ENCODE data around the gene NPPC.
"Not testable (repeated sequence)": the region's sequence is repeated elsewhere in the genome, so short reads cannot be mapped to it uniquely, and the experiment has no call there.

NPPC gene

DNA sequence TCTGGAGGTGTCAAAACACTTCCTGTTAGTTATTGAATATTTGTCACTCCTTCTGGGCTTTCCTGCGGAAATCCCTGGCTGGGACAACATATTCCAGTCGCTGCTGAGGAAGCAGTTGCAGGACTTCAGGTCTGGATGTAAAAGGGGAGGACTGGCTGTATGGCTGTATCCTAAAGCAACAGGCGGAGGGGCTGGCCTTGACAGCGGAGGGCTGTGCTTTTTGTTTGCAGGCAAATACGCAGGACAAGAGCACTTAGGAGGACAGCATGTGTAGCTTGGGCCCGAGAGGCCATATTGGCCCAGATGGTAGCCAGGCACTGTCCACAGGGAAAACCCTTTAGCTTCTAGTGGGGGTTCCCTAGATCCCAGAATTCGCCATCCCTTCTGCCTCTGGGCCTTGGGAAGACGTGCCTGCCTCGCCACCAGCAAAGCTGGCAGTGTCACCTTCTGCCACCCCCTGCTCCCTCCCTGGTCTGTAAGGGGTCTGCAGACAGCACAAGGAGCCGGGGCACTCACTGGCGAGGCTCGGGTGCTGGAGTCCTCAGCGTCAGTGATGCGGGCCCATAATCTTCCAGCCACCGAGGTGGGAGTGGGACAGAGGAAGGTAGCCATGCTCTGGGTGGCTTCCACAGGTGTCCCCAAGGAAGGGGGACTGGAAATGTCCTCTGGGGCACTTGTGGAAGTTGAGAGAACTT, 6.7 kb downstream of the NPPC start:
- FAIRE-seq, result no peak

DNA sequence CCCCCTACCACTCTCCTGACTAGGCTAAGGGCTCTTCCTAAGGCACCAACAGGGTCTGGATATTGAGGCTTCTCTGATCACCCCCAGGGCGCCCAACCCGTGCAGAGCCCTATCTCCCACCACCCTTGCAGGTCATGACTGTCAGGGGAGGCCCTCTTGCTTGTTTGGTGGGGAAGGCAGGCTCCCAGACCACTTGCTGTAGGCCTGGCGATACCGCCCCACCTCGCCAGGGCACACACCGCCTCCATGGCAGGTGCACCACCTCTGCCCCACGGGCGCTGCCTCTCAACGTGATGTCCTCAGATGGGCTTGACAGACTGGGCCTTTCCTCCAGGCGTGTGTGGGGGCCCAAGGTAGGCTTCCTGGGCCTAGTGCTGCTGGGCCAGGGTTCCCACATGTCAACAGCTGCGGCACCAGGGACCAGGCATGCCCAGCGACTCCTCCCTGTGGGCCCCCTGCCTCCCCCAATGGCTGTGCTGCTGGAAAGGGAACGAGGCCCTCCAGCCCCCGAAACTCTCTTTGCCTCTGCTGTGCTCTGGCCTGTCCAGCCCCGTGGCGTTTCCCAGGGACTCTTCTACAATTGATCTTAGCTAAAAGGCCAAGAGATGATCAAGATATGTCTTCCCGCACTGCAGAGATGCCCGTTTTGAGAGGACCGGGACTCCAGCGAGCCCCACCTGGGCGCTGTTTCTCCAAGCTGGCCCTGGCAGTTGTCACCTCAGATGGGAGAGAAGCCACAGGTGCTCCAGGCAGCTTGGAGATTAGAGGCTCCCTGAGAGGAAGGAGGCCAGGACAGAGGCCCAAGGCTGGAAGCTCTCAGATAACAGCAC, 7.5 kb downstream of the NPPC start:
- no peak for FAIRE-seq

DNA sequence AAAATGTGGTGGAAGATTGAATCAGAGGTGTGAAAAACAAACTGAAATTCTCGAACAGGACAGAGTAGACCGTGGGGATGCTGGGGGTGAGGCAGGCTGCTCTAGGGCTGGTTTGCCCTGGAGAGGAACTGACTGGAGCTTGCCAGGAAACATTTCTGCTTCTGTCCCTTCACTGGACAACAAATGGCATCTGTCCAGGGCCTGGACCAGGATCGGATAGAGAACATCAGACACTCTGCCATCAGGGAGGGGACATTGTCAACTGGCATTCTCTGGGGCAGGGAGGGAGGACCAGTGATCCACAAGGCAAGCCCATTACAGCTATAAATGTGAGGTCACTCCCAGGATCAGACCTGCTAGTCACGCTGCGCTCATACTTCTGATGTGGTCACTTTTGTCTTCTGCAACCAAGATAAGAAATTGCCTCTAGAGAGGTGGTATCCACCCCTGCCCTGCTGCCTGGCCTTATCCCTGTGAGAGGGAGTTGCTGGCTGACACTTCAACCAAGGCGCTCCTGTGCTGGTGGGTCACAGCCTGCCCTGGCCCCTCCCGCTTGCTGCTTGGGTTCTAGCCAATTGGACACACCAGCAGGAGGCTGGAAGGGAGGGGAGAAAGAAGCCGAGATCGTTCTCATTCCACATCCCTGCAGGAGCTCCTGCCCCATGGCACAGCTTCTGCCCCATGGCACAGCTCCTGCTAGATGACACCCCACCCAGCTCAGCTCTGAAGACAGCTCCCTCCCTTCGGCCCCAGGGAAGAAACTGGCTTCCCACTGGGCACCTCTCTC, 8.7 kb downstream of the NPPC start:
- FAIRE-seq, result no peak

DNA sequence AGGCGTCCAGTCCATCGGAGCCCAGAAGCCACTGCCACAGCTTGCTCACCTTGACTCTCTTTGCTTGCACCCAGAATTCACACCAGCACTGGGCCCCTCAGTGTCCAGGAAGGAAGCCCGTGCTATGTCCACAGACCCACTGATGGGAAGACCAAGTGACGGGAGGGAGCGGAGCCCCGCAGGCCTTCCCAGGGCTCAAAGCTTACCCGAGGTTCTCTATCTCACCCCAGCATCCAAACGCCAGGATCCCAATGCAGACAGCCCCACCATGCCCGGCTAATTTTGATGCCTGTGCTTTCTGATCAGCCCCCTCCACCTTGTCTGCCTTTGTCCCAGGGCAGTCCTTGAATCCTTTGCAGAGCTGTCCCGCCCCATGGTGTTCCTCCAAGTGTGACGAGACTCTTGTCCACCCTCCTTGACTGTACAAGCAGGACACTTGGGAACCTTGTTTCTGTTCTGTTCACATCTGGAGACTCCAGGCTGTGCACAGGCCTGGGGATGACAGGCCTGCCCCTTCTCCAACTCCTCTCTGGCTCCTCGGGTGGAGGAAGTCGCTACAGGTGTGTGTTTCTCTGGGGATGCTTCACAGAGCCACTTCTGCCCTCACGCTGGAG, 12.0 kb downstream of the NPPC start:
- no peak for FAIRE-seq

DNA sequence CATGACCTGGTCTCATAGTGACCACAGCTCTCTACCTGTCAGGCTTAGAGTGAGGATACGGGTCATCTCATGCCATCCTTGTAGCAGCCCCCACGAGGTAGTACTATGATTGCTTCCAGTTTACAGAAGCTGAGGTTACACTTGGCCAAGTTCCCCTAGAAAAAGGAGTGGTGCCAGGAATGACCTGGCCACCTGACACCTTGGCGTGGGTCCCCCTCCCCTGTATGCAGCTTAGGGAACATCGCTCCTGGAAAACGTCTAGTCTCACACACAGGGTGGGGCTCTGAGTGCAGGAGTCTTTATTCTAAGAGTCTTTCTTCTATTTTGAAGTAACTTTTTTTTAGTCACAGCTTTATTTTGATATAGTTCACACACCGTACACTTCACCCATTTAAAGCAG, 14.8 kb downstream of the NPPC start:
- no peak for FAIRE-seq

DNA sequence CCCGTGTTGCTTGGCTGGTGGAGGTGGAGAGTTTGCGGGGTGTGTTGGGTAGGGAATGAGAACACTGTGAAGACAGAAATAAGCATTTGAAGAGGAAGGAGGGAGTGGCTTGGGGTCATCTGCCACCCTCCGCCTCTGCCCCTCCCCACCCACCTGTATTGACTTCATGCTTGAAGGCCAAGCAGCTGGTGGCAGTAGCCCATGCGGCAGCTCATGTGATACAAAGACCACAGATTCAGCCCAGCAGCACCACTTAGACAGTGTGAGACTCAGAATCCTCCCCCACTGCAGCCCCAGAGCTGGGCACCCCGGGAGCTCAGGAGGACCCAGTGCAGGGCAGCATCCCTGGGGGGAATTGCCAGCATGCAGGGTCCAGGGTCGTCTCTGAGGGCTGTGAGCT, 15.4 kb downstream of the NPPC start:
- no peak for FAIRE-seq

DNA sequence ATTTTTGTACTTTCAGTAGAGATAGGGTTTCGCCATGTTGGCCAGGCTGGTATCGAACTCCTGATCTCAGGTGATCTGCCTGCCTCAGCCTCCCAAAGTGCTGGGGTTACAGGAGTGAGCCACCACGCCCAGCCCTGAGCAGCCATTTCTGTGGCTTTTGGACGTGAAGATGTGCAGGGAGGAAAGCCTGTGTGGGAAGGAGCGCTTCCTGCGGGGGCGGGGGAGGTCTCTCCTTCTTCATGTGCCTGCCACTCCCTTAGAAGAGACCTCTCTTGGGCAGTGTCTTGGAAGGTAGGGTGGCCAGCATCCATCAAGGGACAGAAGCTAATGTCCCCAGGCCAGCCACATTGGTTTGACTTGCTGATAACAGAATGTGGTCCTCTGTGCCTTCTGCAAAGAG, 16.0 kb downstream of the NPPC start:
- FAIRE-seq, result not testable (repeated sequence)

DNA sequence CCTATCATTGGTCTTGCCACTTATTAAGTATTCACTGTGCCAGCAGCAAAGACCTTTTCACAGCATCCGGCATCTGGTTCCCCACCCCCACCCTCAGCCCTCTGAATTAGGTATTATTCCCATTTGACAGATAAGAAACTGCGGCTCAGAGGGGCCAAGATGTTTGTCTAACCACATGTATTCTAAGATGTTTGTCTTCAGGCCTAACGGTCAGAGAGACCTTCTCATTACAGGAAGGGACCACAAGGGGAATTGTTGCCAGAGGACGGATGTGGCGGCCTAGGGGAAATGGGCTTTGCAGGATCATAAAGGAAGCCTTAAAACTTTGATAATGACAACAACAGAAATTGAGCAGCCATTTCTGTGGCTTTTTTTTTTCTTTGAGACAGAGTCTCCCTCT, 16.6 kb downstream of the NPPC start:
- FAIRE-seq, result no peak

DNA sequence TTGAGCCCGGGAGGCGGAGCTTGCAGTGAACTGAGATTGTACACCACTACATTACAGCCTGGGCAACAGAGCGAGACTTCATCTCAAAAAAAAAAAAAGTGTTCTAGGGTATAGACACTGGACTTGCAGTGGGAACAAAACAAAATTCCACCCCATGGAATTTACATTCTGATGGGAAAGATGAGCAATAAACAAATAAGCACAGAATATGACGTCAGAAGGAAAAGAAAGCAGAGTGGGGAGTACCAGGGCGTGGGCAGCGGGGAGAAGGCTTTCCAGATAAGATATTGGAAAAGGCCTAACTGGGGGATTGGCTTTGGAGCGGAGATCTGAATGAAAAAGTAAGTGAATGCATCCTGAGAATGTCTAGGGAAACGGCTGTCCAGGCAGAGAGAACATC, 17.6 kb downstream of the NPPC start:
- no peak for FAIRE-seq

DNA sequence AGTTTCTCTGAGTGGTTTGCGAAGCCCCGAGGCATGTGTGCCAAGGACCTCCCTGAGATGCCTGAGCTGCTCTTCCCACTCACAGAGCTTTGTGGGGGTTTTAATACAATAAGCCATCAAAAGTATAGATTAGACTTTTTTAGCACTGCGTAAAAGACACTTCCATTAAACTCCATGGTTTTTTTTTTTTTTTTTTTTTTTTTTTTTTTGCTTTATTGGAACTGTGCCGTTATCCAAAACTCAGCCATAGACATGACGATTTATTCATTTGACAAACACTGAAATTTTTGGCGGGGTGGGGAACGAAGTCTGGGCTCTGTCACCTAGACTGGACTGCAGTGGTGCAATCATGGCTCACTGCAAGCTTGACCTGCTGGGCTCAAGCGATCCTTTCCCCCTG, 18.4 kb downstream of the NPPC start:
- FAIRE-seq, result no peak

DNA sequence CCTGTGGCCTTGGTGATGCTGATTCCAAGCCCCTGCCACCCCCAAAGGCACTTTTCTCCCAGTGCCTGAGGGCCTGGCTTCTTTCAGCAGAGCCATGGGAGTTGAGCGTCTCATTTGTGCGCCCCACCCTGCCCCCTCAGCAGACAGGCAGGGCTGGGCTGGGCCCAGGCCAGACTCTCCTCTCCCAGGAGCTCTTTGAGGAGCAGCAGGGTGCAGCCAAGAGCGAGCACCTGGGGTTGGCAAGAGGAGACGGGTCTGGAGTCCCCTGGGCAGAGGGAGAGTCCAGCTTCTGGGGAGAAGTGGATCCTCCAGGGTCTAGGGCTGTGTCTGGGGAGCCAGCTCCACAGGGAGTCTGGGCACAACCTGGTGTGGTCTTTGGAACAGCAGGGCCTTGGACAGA, 21.2 kb downstream of the NPPC start:
- FAIRE-seq, result no peak

DNA sequence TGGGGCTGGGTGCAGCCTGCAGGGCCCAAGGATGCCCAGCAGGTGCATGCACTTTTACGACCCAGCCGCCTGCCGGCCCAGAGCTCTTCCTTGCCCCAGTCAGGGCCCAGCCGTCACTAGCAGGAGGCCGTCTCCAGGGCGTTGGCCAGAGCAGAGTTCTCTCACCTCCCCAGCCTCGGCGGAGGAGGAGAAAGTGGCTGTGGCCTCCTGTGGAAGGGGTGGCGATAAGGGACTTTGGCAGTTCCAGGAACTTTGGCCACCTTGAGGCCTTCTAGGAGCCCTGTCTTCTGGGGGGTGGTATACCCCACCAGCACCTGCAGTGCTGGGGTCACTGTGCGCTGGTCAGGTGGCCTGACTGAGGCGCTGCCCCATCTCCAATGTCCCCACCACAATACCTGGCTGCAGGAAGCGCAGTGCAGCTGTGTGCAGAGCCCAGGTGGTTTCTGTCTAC, 22.0 kb downstream of the NPPC start:
- FAIRE-seq, result no peak

DNA sequence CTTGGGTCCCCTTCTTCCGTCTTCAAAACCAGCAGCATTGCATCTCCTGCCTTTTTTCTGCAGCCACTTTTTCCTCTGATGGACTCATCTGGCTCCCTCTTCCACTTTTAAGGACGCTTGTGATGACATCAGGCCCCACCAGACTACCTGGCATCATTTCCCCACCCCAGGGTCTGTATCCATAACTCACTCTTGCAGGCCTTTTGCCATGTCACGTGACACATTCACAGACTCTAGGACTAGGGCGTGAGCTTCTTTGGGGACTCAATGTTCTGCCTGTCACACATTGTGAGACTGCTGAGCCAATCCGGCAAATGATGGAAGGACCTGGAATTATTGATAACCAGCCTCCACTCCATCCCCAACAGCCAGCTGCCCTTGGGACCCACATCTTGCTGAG, 23.6 kb downstream of the NPPC start:
- FAIRE-seq, result no peak

DNA sequence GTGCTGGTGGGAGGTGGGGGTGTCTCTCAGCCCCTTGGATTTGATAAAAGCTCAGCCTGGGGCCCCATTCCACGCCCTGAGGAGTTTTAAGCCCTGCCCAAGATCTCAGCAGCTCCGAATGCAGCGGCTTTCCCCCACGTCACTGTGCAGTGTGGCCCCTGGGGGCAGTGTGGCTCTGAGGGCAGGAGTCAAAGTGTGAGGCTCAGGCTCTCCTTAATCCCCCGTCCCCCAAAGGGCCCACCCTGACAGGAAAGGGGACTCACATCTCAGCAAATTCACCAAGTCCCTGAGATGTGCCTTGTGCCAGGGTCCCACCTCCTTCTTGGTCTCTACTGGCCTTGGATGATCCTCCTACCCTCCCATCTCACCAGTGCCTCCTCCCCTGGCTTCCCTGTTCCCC, 25.2 kb downstream of the NPPC start:
- FAIRE-seq, result no peak

DNA sequence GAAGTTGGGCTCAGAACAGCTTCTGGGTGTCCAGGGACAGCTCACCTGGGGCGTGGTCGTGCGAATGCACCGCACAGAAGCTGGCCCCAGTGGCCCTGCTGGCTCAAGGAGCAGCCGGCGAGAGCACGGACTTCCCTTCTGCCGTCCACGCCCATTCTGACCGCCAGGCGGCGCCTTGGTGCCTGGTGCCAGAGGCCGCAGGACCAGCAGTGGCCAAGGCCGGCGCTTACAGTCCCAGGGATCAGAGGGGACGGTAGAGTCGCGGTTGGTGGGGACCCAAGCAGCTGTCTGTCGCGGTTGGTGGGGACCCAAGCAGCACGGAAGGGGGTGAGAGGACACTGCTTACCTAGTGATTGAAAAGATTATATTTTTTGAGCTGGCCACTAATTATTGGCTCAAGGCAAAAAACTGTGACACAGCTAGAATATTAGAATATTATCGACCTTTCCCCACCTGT, 25.7 kb downstream of the NPPC start:
- no peak for FAIRE-seq

DNA sequence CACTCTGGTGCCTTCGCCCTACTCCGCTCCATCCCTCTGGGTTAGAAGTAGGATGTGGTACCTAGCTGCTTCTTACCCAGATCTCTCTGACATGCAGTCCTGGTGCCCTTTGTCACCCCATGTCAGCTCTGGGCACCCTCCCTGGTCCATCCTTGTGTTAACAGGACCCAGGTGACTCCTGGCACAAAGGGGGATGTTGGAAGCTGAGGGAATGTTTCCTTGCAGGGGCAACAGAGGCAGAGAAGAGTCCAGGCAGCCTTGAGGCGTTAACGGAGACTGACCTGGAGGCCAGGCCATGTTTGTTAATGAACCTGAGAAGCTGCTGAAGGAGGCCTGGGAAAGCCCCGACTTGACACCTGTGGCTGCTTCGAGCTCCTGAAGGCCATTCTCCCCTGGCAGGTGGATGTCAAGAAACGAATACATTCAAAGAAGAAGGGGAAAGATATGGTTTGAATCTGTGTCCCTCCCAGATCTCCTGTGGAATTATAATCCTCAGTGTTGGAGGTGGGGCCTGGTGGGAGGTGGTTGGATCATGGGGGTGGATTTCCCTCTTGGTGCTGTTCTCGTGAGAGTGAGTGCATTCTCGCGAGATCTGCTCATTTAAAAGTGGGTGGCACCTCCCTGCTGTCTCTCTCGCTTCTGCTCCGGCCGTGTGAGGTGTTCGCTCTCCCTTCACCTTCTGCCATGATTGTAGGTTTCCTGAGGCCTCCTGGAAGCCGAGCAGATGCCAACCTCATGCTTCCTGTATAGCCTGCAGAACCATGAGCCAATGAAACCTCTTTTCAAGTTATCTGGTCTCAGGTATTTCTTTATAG, 31.4 kb downstream of the NPPC start:
- FAIRE-seq, result no peak

DNA sequence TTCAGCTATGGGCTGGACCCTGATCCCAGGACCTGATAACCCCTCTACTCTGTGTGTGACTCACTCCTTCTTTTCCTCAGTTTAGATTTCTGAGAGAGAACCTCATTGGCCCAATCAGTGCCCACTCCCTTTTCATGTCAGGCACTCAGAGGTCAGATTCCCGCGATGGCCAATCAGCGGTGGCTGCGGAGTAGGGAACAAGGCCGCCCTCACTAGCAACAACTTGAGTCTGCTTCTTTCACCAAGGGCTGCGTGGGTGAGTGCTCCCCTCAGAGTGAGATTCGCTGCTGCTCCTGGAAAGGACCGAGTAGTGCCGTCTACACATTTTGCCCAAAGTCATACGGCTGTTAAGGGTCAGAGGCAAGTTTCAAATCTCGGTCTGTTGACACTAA, 34.7 kb downstream of the NPPC start:
- FAIRE-seq, result no peak

DNA sequence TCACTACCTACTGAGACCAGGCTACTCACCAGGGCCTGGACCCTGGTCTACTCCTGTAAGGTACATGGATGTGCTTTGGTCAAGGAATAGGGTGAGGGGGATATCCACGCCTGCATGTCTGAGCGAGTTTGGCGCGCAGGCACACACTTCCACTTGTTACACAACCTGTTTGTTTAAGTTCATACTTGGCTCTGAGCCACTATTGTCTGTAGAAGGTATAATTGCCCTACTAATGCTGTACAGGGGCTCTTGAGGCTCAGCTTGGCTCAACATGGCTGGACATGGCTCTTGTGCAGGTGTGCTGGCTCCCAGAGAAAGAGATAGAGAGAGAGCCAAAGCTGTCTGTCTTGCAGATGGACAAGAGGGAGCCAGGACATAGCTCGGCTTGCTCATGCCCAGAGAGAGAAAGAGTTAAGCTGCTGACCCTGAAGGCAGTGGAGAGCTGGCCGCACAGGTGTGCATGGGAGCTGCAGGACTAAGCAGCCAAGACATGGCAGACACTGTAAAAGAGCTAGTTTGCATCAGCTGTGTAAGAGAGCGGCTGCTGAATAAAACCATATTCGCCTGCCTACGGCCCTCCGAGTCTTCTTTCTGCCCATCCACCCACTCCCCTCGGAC, 35.2 kb downstream of the NPPC start:
- no peak for FAIRE-seq

DNA sequence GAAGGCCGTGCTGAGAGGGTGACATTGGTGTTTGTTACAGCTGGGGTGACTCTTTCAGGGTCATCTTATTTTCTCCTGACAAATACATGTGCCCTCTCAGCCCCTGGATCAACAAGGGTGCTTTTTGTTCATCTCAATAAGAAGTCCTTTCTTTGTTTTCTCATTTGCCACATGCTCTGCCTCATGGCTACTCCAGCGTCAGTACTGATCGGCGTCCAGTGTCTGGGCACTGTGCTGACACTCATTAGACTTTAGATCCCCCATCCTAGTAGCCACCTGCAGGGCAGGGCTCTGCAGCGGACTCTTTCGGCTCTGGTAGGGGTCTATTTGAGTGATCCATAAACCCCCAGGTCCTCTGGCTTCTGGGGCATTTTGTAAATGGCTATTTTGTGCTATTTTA, 38.4 kb downstream of the NPPC start:
- no peak for FAIRE-seq

DNA sequence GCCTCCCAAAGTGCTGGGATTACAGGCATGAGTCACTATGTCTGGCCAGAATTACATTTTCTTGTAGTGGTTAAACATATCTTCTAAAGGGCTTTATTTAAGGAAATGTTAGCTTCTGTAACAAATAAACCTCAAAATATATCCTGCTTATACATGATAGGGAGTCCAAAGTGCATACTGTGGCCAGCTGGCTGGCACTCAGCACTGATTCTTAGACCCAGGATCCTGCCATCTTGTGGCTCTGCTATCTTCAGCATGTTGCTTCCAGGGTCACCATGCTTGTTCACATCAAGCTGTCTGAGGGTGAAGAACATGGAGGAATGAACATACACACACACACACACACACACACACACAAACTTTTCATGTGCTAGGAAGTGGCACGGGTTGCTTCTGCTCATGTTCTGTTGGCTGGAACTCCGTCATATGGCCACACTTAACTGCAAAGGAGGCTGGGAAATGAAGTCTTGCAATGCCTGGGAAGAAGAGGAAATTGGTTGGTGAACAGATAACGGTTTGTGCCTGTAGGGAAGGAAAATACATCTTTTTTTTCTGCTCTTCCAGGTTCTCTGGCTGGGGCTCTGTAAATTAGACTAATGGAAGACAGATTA, 40.0 kb downstream of the NPPC start:
- FAIRE-seq, result no peak

DNA sequence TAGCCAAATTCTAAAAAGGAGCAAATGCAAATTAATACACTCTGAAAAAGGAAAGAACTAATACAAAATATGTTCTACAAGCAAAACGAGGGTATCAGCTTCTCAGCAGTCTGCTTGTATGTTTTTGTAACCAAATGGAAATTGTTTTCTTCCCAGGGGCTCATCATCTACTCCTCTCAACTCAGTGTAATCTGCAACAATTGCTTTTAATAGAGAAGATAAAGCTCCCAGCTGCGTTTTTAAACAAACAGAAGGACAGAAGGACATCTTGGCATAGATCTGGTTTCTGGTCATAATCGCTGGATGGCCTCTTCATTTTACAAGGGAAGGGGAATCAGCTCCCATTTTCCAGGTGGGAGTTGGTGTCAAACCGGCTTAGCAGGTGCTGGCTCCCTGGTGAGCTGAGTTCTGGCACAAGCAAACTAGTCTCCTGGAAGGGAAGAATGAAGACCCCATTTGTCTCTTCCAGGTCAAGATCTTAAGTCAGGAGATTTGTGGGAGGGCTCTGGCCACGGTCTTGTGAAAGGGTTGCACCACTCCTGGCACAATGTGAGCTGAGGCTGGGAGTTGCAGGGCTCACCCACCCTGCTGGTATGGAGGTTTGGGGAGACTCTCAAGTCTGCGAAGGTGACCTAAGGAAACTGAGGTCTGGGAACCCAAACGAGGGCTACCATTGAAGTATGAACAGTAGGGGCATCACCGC, 41.6 kb downstream of the NPPC start:
- FAIRE-seq, result no peak

All from TTC549 (cell line).